PC-9 (cell line): Measurements from ENCODE around the gene NPHP4. TPM values are rescaled to one million over a fixed set of nuclear protein-coding genes. Genes with fewer than 3 reads are reported as not detected.

ENCODE experiments used
- BruUV-seq: library from RNA; stranded (reverse); fragments of 400-500 nt; replicated peaks from 2 replicates; lab custom pipeline; 2021; lab: Mats Ljungman, UMichigan
- CTCF ChIA-PET: fragments of 300-600 bp; sonication (Branson Sonifier 250); formaldehyde crosslinking; loops from one replicate; lab custom pipeline; 2022; ENCODE audit warnings: antibody characterized with exemption; lab: Charles Lee
- POLR2A ChIA-PET: fragments of 300-600 bp; sonication (Branson Sonifier 250); formaldehyde crosslinking; loops from one replicate; lab custom pipeline; 2022; ENCODE audit warnings: antibody characterized with exemption; ENCODE audit not compliant: unreplicated experiment; lab: Charles Lee
- DNase-seq, 2 experiments: peaks; one replicate each; pipeline versions ENCODE4 v3.0.0 to v3.0.0-alpha.2; 2015 to 2022; ENCODE audit warnings: mixed read lengths in 1 of 2
- H2AFZ ChIP-seq: fragments of 200-600 bp; sonication (generic); 2 replicates; pipeline ENCODE4 v1.8.1; 2017; ENCODE audit warnings: antibody characterized with exemption
- H3F3A ChIP-seq: fragments of 200-600 bp; sonication (generic); 2 replicates; pipeline ENCODE4 v1.8.1; 2017; ENCODE audit warnings: antibody characterized with exemption, mild to moderate bottlenecking, low read depth; ENCODE audit not compliant: insufficient read depth
- H3K27ac ChIP-seq: fragments of 200-600 bp; sonication (generic); 2 replicates; pipeline ENCODE4 v1.6.1; 2016; ENCODE audit warnings: mixed run types
- H3K27me3 ChIP-seq: fragments of 200-600 bp; sonication (generic); 2 replicates; pipeline ENCODE4 v1.6.1; 2016; ENCODE audit warnings: low read depth, mixed run types; ENCODE audit not compliant: insufficient read depth
- H3K36me3 ChIP-seq: fragments of 200-600 bp; sonication (generic); 2 replicates; pipeline ENCODE4 v1.6.1; 2016; ENCODE audit warnings: low read depth, mixed run types
- H3K4me1 ChIP-seq: fragments of 200-600 bp; sonication (generic); replicated peaks from 2 replicates; pipeline ENCODE4 v1.6.1; 2016; ENCODE audit warnings: mixed run types; ENCODE audit not compliant: insufficient read depth
- H3K4me2 ChIP-seq: fragments of 200-600 bp; sonication (generic); 2 replicates; pipeline ENCODE4 v1.6.1; 2017; ENCODE audit warnings: mixed run types
- H3K4me3 ChIP-seq: fragments of 200-600 bp; sonication (generic); 2 replicates; pipeline ENCODE4 v1.6.1; 2016; ENCODE audit warnings: mixed run types
- H3K79me2 ChIP-seq: fragments of 200-600 bp; sonication (generic); 2 replicates; pipeline ENCODE4 v1.6.1; 2017; ENCODE audit warnings: low read depth, mixed run types
- H3K9me2 ChIP-seq: fragments of 200-600 bp; sonication (generic); 2 replicates; pipeline ENCODE4 v1.8.1; 2017; ENCODE audit warnings: mild to moderate bottlenecking; ENCODE audit not compliant: insufficient read depth
- H3K9me3 ChIP-seq: fragments of 200-600 bp; sonication (generic); 2 replicates; pipeline ENCODE4 v1.8.1; 2016; ENCODE audit warnings: low read depth; ENCODE audit not compliant: insufficient read depth
- H4K20me1 ChIP-seq: fragments of 200-600 bp; sonication (generic); 2 replicates; pipeline ENCODE4 v1.8.1; 2017; ENCODE audit not compliant: insufficient read depth
- EZH2 ChIP-seq: fragments of 200-600 bp; sonication (generic); IDR thresholded peaks from 2 replicates; pipeline ENCODE4 v1.8.0; 2017; ENCODE audit warnings: antibody characterized with exemption, low read depth
- intact Hi-C: fragments of 100-400 bp; cut with micrococcal nuclease; formaldehyde crosslinking; loops from one replicate; pipeline ENCODE4 v1.10.0; 2022; ENCODE audit not compliant: unreplicated experiment
- total RNA-seq: library from RNA; stranded (reverse); gene quantifications from 2 replicates; pipeline ENCODE4 v1.2.3, GENCODE V29; 2021
- TF ChIP-seq, protein P1 (sequence below): fragments of 200-600 bp; sonication (generic); conservative IDR thresholded peaks from 2 replicates; pipeline ENCODE4 v1.6.1; 2017; ENCODE audit warnings: mixed run types, antibody characterized with exemption, mild to moderate bottlenecking, moderate library complexity

NPHP4 gene
- total RNA-seq, 1 experiment from 2014 or later = 17.9 TPM

DNA sequence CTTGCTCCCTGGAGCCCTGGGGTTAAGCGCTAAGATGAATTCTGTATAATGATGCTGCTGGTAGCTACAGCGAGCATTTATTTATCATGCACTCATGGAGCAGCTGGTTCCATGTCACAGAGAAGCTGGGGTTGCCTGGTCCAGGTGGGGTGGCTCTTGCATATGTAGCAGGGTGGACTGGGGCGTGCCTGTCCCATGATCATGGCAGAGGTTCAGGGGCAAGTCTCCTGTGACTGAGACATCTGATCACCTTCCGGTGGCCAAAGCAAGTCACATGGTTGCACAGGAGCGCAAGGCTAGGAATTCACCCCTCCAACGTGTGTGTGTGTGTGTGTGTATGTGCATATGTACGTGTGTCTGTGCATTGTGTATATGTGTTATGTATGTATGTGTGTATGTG is 37.9 kb upstream of the NPHP4 start:
- no peak overlapping the region for H3K27ac ChIP-seq
- intact Hi-C loops = no loop called here
- H3F3A ChIP-seq = no peaks in the 10 kb centered on the region; the same call in 1 of the 2 replicates
- H3K36me3 ChIP-seq = no peaks in the 10 kb centered on the region
- no peak overlapping the region for H3K4me3 ChIP-seq
- no peak overlapping the region for H2AFZ ChIP-seq
- ChIA-PET POLR2A (interaction anchor here (0.6 kb wide), 1 partner anchor 462 kb away, joined by 3 read pairs; no protein-coding TSS in a partner anchor), CTCF (no interaction called here)
- no TSS peak for BruUV-seq
- H3K79me2 ChIP-seq = no peaks in the 10 kb centered on the region
- no peaks in the 10 kb centered on the region for H3K9me2 ChIP-seq
- H3K9me3 ChIP-seq = no peaks in the 10 kb centered on the region
- no peak overlapping the region for H3K4me2 ChIP-seq
- H4K20me1 ChIP-seq = no peaks in the 10 kb centered on the region; the same call in 1 of the 2 replicates
- TF ChIP-seq, protein P1, sequence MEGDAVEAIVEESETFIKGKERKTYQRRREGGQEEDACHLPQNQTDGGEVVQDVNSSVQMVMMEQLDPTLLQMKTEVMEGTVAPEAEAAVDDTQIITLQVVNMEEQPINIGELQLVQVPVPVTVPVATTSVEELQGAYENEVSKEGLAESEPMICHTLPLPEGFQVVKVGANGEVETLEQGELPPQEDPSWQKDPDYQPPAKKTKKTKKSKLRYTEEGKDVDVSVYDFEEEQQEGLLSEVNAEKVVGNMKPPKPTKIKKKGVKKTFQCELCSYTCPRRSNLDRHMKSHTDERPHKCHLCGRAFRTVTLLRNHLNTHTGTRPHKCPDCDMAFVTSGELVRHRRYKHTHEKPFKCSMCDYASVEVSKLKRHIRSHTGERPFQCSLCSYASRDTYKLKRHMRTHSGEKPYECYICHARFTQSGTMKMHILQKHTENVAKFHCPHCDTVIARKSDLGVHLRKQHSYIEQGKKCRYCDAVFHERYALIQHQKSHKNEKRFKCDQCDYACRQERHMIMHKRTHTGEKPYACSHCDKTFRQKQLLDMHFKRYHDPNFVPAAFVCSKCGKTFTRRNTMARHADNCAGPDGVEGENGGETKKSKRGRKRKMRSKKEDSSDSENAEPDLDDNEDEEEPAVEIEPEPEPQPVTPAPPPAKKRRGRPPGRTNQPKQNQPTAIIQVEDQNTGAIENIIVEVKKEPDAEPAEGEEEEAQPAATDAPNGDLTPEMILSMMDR = no peak
- no peak for TF ChIP-seq EZH2
- no peak for DNase-seq
- H3K27me3 ChIP-seq = no peaks in the 10 kb centered on the region
- H3K4me1 ChIP-seq = peaks cover 8% of the 10 kb centered on the region

DNA sequence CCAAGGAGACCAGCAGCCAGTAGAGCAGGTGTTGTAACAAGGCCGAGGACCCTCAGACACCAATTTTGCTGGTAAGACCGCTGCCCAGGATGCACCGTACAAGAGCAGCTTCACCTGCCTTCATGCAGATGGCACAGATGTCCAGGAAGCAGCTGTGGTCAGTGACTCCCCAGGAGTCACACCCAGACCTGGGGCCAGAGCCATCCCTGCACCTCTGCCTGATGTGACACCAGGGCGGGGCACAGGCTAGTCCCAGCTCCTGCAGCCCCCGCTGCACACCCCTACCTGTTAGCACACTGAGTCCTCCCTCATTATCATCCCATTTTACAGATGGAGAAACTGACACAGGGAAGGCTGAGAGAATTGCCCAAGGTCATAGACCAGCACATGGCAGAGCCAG is 37.1 kb upstream of the NPHP4 start:
- BruUV-seq = no TSS peak
- TF ChIP-seq, protein P1 = no peak
- TF ChIP-seq EZH2 = no peak

DNA sequence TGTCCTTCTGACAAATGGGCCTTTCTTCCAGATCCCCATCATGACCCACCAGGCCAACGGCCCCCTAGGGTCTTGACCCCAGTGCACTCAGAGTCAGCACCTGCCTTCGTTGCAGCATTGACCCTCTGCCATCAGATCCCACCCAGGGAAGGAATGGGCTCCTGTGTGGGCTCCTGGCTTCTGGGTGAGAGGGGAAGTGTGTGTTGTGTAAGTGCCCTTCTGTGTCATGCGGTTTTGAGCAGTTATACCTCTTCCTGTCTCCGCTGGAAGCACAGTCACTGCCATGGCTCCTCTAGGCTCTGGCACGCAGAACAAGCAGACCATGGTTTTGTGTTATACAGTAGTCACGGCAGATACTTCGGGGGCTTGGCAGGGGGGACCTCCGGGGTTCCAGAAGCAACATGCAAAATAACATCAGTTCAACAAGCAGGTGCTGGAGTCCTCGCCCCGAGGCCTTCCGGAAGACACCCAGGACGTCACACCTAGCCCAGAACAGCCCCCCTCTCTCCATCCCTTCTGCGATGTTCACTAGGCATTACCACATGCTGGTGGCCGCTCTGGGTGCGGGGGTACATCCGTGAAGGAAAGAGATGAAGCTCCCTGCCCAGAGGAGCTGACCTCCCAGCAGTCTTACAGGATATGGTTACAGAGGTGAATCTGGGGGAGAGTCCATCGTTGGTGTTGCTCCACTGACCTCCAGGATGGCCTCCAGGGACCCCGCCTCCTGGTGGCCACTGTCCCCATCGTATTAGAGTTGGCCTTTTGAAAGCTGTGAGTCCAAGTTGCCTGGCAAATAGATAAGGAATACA is 36.0 kb upstream of the NPHP4 start:
- no peaks in the 10 kb centered on the region for H3K79me2 ChIP-seq
- H3K4me2 ChIP-seq = no peak overlapping the region
- H3K27ac ChIP-seq = no peak overlapping the region
- intact Hi-C loops = loop anchor here (10.0 kb wide), 1 partner anchor 647 kb away; no protein-coding TSS in a partner anchor
- no peaks in the 10 kb centered on the region; the same call in 1 of the 2 replicates for H3F3A ChIP-seq
- no peaks in the 10 kb centered on the region for H3K36me3 ChIP-seq
- no peaks in the 10 kb centered on the region for H3K9me3 ChIP-seq
- no peak for TF ChIP-seq EZH2
- TF ChIP-seq, protein P1 = no peak
- H2AFZ ChIP-seq = no peak overlapping the region
- CTCF ChIA-PET = interaction anchor here (0.7 kb wide), 1 partner anchor 100 kb away, joined by 13 read pairs; no protein-coding TSS in a partner anchor
- no peak for DNase-seq
- POLR2A ChIA-PET = no interaction called here
- H4K20me1 ChIP-seq = no peaks in the 10 kb centered on the region; the same call in 1 of the 2 replicates
- no peaks in the 10 kb centered on the region for H3K9me2 ChIP-seq
- H3K4me3 ChIP-seq = no peak overlapping the region
- no peaks in the 10 kb centered on the region for H3K27me3 ChIP-seq
- H3K4me1 ChIP-seq = peaks cover 11% of the 10 kb centered on the region
- BruUV-seq = no TSS peak

More for the DNA sequence above, 37.1 kb upstream of the NPHP4 start:
- POLR2A ChIA-PET = no interaction called here
- Histone ChIP-seq H3K9me3 (no peaks in the 10 kb centered on the region), H4K20me1 (no peaks in the 10 kb centered on the region; the same call in 1 of the 2 replicates), H3K4me2 (no peak overlapping the region), H3K27ac (no peak overlapping the region), H3K36me3 (no peaks in the 10 kb centered on the region), H3K27me3 (no peaks in the 10 kb centered on the region), H3F3A (no peaks in the 10 kb centered on the region; the same call in 1 of the 2 replicates), H2AFZ (no peak overlapping the region), H3K9me2 (no peaks in the 10 kb centered on the region), H3K4me3 (no peak overlapping the region), H3K79me2 (no peaks in the 10 kb centered on the region), H3K4me1 (peaks cover 11% of the 10 kb centered on the region)
- intact Hi-C loops = loop anchor here (10.0 kb wide), 1 partner anchor 645 kb away; no protein-coding TSS in a partner anchor
- no peak for DNase-seq
- CTCF ChIA-PET = interaction anchor here (0.7 kb wide), 1 partner anchor 101 kb away, joined by 13 read pairs; no protein-coding TSS in a partner anchor
